Measurements from ENCODE around the gene PIGL. TPM values are rescaled to one million over a fixed set of nuclear protein-coding genes. Genes with fewer than 3 reads are reported as not detected.
A peak's percentile ranks its signal among the peaks of the same experiment; 100 is the strongest.

PIGL gene
- total RNA-seq, 2 donors from 2014 or later, result 41.1 to 57.0 TPM

DNA sequence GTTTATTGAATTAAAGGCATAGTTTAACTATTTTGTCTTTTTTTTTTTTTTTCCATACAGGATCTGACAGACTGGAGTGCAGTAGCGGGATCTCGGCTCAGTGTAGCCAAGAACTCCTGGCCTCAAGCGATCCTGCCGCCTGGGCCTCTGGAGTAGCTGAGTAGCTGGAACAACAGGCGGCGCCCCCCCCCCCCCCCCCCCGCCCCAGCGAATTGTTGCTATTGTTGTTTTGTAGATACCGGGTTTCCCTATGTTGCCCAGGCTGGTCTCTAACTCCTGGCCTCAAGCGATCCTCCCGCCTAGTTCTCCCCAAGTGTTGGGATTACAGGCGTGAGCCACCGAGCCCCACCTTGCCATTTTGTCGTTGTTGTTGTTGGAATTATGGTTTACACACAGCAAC, 137.6 kb downstream of the PIGL start:
- H3K9ac ChIP-seq (ENCODE audit: extremely low read depth, low read length, poor library complexity, severe bottlenecking), result no peak overlapping the region
- peaks cover 20% of the 10 kb centered on the region for H3K27me3 Mint-ChIP-seq (ENCODE audit: insufficient read depth)
- peaks cover 8% of the 10 kb centered on the region for H3K4me1 Mint-ChIP-seq
- H3K27ac ChIP-seq (ENCODE audit: low read depth, low read length), result no peak overlapping the region
- peak; percentile 66 for DNase-seq
- H3K4me1 ChIP-seq (ENCODE audit: control insufficient read depth, insufficient read depth, low read length), result no peaks in the 10 kb centered on the region
- 93 to 97% methylated on average over 10 to 12 of the region's 14 CpGs for WGBS, 2 experiments (ENCODE audit: insufficient coverage in 1 of 2, insufficient read length in 1 of 2)
- peaks cover 5% of the 10 kb centered on the region for H3K36me3 ChIP-seq (ENCODE audit: control insufficient read depth, insufficient read depth, low read length)
- no peak overlapping the region for H3K4me3 ChIP-seq (ENCODE audit: low read length)
- TF ChIP-seq, protein P1, sequence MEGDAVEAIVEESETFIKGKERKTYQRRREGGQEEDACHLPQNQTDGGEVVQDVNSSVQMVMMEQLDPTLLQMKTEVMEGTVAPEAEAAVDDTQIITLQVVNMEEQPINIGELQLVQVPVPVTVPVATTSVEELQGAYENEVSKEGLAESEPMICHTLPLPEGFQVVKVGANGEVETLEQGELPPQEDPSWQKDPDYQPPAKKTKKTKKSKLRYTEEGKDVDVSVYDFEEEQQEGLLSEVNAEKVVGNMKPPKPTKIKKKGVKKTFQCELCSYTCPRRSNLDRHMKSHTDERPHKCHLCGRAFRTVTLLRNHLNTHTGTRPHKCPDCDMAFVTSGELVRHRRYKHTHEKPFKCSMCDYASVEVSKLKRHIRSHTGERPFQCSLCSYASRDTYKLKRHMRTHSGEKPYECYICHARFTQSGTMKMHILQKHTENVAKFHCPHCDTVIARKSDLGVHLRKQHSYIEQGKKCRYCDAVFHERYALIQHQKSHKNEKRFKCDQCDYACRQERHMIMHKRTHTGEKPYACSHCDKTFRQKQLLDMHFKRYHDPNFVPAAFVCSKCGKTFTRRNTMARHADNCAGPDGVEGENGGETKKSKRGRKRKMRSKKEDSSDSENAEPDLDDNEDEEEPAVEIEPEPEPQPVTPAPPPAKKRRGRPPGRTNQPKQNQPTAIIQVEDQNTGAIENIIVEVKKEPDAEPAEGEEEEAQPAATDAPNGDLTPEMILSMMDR (conservative IDR thresholded peaks at IDR 0.05), result no peak
- no peaks in the 10 kb centered on the region for H3K27me3 ChIP-seq (ENCODE audit: control insufficient read depth, insufficient read depth, low read length, poor library complexity, severe bottlenecking)
- H3K27ac Mint-ChIP-seq, result no peak overlapping the region
- no peaks in the 10 kb centered on the region for H3K9me3 ChIP-seq (ENCODE audit: control insufficient read depth, low read length)
- no peaks in the 10 kb centered on the region for H3K9me3 Mint-ChIP-seq
- no peak overlapping the region for H3K4me3 Mint-ChIP-seq
- peaks cover 5% of the 10 kb centered on the region for H3K36me3 Mint-ChIP-seq (ENCODE audit: low read depth)

DNA sequence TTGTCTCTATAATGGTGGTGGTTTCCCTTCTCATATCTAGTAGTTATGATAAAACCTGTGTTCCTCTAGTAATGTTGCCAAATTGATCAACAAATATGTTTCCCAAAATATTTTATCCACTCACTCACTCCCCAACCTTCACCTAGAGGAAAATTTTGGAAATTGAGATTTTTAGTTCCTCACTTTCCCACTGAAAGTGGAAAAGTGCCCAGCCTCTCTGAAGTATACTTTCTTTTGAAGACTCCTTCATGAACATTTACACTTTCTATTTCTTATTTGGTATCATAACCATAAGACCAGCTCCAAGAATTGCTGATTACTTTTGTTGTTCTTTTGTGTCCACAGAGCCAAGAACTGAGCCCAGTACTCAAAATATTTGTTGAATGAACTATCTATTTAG, 141.4 kb downstream of the PIGL start:
- DNase-seq, result no peak
- no peaks in the 10 kb centered on the region for H3K36me3 ChIP-seq (ENCODE audit: control insufficient read depth, insufficient read depth, low read length)
- Mint-ChIP-seq H3K4me3 (no peak overlapping the region), H3K36me3 (ENCODE audit: low read depth) (peaks cover 2% of the 10 kb centered on the region), H3K27me3 (ENCODE audit: insufficient read depth) (peaks cover 16% of the 10 kb centered on the region), H3K4me1 (peaks cover 2% of the 10 kb centered on the region), H3K9me3 (no peaks in the 10 kb centered on the region), H3K27ac (no peak overlapping the region)
- H3K4me3 ChIP-seq (ENCODE audit: low read length), result no peak overlapping the region
- no peaks in the 10 kb centered on the region for H3K27me3 ChIP-seq (ENCODE audit: control insufficient read depth, insufficient read depth, low read length, poor library complexity, severe bottlenecking)
- no peaks in the 10 kb centered on the region for H3K4me1 ChIP-seq (ENCODE audit: control insufficient read depth, insufficient read depth, low read length)
- TF ChIP-seq, protein P1 (conservative IDR thresholded peaks at IDR 0.05), result no peak
- H3K9me3 ChIP-seq (ENCODE audit: control insufficient read depth, low read length), result no peaks in the 10 kb centered on the region
- H3K27ac ChIP-seq (ENCODE audit: low read depth, low read length), result no peak overlapping the region
- no peak overlapping the region for H3K9ac ChIP-seq (ENCODE audit: extremely low read depth, low read length, poor library complexity, severe bottlenecking)

DNA sequence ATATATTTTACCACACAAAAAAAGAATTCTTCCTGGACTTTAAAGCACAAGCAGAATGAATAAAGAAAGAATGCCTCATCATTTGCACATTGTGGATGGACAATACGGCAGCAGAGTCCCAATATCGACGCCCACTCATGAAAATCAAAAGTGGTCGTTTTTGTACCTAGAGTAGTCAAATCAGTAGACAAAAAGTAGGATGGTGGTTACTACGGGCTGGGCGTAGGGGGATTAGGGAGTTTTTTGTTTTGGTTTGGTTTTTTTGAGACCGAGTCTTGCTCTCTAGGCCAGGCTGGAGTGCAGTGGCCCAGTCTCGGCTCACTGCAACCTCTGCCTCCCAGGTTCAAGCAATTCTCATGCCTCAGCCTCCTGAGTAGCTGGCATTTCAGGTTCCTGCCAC, 144.9 kb downstream of the PIGL start:
- Mint-ChIP-seq H3K27me3 (ENCODE audit: insufficient read depth) (peaks cover 6% of the 10 kb centered on the region), H3K4me1 (no peaks in the 10 kb centered on the region), H3K9me3 (no peaks in the 10 kb centered on the region), H3K27ac (no peak overlapping the region), H3K4me3 (no peak overlapping the region), H3K36me3 (ENCODE audit: low read depth) (no peaks in the 10 kb centered on the region)
- Histone ChIP-seq H3K9ac (ENCODE audit: extremely low read depth, low read length, poor library complexity, severe bottlenecking) (no peak overlapping the region), H3K4me1 (ENCODE audit: control insufficient read depth, insufficient read depth, low read length) (no peaks in the 10 kb centered on the region), H3K4me3 (ENCODE audit: low read length) (no peak overlapping the region), H3K27me3 (ENCODE audit: control insufficient read depth, insufficient read depth, low read length, poor library complexity, severe bottlenecking) (no peaks in the 10 kb centered on the region), H3K36me3 (ENCODE audit: control insufficient read depth, insufficient read depth, low read length) (no peaks in the 10 kb centered on the region), H3K9me3 (ENCODE audit: control insufficient read depth, low read length) (no peaks in the 10 kb centered on the region), H3K27ac (ENCODE audit: low read depth, low read length) (no peak overlapping the region)
- 87 to 88% methylated on average over 5 to 8 of the region's 8 CpGs for WGBS, 2 experiments (ENCODE audit: insufficient coverage in 1 of 2, insufficient read length in 1 of 2)
- no peak for DNase-seq
- TF ChIP-seq, protein P1 (conservative IDR thresholded peaks at IDR 0.05), result no peak

All from endodermal cell (in vitro differentiated cells).